Body of pancreas (tissue), 4 donors: ENCODE data around the gene ASIP.

ENCODE experiments used
- POLR2A ChIP-seq, 3 donors: fragments of 450-650 bp; IDR thresholded peaks; one replicate each; pipeline ENCODE4 v1.6.1; 2016; ENCODE audit warnings: antibody characterized with exemption in 3 of 3, mild to moderate bottlenecking in 2 of 3
- TF ChIP-seq, protein P1 (sequence below), 7 experiments: fragments of 450-650 bp in 4 of 7; fragments of 200-600 bp in 3 of 7; sonication (generic) in 3 of 7; IDR thresholded peaks; one replicate each; pipeline ENCODE4 v1.5.1; 2016 to 2019; ENCODE audit warnings: antibody characterized with exemption in 7 of 7

DNA sequence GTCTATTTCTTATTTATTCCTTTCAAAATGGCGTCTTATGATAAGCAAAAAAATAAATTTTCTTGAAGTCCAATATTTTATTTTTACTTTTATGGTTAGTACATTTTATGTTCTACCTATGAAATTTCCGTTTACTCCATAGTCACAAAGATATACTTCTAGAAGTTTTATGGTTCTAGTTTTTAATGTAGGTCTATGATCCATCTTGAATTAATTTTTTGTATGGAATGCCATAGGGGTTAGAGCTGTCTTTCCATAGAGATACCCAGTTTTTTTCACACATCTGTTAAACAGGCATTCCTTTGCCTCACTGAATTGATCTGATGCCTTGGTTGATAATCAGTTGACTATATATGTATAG, 24.9 kb upstream of the ASIP start:
- TF ChIP-seq, protein P1, sequence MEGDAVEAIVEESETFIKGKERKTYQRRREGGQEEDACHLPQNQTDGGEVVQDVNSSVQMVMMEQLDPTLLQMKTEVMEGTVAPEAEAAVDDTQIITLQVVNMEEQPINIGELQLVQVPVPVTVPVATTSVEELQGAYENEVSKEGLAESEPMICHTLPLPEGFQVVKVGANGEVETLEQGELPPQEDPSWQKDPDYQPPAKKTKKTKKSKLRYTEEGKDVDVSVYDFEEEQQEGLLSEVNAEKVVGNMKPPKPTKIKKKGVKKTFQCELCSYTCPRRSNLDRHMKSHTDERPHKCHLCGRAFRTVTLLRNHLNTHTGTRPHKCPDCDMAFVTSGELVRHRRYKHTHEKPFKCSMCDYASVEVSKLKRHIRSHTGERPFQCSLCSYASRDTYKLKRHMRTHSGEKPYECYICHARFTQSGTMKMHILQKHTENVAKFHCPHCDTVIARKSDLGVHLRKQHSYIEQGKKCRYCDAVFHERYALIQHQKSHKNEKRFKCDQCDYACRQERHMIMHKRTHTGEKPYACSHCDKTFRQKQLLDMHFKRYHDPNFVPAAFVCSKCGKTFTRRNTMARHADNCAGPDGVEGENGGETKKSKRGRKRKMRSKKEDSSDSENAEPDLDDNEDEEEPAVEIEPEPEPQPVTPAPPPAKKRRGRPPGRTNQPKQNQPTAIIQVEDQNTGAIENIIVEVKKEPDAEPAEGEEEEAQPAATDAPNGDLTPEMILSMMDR (IDR thresholded peaks at IDR 0.05): no peak
- TF ChIP-seq POLR2A (IDR thresholded peaks at IDR 0.05): no peak
